ENCODE data around the gene DNAH11.

DNA sequence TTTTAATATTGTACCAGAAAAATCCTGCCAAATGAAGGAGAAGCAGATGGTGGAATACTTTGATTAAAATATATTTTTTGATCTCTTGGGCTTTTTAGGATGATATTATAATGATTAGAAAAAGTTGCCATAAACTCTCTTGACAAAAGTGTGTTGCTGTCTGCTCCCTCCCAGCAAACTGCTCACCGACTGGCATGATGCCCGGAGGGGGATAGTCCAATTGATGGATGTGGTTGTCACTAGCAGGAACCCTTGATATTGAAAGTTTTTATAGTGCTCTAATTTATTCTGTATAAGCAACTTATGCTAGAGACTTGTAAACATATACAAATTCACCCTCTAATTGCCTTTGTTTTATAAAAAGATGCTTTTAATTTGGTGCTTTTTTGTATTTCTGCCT, 114.0 kb downstream of the DNAH11 start:
- TF ChIP-seq, protein P1, sequence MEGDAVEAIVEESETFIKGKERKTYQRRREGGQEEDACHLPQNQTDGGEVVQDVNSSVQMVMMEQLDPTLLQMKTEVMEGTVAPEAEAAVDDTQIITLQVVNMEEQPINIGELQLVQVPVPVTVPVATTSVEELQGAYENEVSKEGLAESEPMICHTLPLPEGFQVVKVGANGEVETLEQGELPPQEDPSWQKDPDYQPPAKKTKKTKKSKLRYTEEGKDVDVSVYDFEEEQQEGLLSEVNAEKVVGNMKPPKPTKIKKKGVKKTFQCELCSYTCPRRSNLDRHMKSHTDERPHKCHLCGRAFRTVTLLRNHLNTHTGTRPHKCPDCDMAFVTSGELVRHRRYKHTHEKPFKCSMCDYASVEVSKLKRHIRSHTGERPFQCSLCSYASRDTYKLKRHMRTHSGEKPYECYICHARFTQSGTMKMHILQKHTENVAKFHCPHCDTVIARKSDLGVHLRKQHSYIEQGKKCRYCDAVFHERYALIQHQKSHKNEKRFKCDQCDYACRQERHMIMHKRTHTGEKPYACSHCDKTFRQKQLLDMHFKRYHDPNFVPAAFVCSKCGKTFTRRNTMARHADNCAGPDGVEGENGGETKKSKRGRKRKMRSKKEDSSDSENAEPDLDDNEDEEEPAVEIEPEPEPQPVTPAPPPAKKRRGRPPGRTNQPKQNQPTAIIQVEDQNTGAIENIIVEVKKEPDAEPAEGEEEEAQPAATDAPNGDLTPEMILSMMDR (IDR thresholded peaks at IDR 0.05): no peak
- no peak for TF ChIP-seq POLR2A (IDR thresholded peaks at IDR 0.05)
